GM23338 (cell line): Measurements from ENCODE around the gene USP48. TPM values are rescaled to one million over a fixed set of nuclear protein-coding genes. Genes with fewer than 3 reads are reported as not detected.

Source experiments
- EZH2phosphoT487 ChIP-seq: fragments of 200-600 bp; sonication (generic); IDR thresholded peaks from one replicate; pipeline ENCODE4 v1.8.1; 2018; ENCODE audit warnings: antibody characterized with exemption; ENCODE audit not compliant: unreplicated experiment
- ZNF114 ChIP-seq: fragments of 250-450 bp; sonication (Bioruptor Pico); IDR thresholded peaks from 2 replicates; pipeline ENCODE4 v1.5.0; 2020; ENCODE audit warnings: mild to moderate bottlenecking, moderate library complexity
- ZNF331 ChIP-seq: fragments of 250-450 bp; sonication (Bioruptor Pico); IDR thresholded peaks from 2 replicates; pipeline ENCODE4 v1.5.0; 2020; ENCODE audit warnings: low read depth, mild to moderate bottlenecking, moderate library complexity
- polyA plus RNA-seq: library from polyadenylated mRNA; unstranded; fragments of >200 nt; fragmentation: Nextera tagmentation; extraction: Ambion mirVana; gene quantifications from 2 replicates; pipeline ENCODE4 v1.2.1, GENCODE V29; 2016
- total RNA-seq: library from RNA; depleted of rRNA; stranded (reverse); fragments of >200 nt; shearing (Covaris generic); gene quantifications from 2 replicates; pipeline ENCODE4 v1.2.3, GENCODE V29; 2014
- TF ChIP-seq, protein P1 (sequence below): fragments of 250-450 bp; sonication (Bioruptor Pico); IDR thresholded peaks from 2 replicates; pipeline ENCODE4 v1.5.0; 2020; ENCODE audit warnings: mild to moderate bottlenecking, moderate library complexity
- TF ChIP-seq, protein P2 (sequence below): IDR thresholded peaks from one replicate; pipeline ENCODE4 v1.6.1; 2018; ENCODE audit warnings: antibody characterized with exemption; ENCODE audit not compliant: unreplicated experiment

Gene USP48
- total and polyA plus RNA-seq, 2 experiments from 2014 or later: 85.9 to 151 TPM

- TF ChIP-seq, protein P1, sequence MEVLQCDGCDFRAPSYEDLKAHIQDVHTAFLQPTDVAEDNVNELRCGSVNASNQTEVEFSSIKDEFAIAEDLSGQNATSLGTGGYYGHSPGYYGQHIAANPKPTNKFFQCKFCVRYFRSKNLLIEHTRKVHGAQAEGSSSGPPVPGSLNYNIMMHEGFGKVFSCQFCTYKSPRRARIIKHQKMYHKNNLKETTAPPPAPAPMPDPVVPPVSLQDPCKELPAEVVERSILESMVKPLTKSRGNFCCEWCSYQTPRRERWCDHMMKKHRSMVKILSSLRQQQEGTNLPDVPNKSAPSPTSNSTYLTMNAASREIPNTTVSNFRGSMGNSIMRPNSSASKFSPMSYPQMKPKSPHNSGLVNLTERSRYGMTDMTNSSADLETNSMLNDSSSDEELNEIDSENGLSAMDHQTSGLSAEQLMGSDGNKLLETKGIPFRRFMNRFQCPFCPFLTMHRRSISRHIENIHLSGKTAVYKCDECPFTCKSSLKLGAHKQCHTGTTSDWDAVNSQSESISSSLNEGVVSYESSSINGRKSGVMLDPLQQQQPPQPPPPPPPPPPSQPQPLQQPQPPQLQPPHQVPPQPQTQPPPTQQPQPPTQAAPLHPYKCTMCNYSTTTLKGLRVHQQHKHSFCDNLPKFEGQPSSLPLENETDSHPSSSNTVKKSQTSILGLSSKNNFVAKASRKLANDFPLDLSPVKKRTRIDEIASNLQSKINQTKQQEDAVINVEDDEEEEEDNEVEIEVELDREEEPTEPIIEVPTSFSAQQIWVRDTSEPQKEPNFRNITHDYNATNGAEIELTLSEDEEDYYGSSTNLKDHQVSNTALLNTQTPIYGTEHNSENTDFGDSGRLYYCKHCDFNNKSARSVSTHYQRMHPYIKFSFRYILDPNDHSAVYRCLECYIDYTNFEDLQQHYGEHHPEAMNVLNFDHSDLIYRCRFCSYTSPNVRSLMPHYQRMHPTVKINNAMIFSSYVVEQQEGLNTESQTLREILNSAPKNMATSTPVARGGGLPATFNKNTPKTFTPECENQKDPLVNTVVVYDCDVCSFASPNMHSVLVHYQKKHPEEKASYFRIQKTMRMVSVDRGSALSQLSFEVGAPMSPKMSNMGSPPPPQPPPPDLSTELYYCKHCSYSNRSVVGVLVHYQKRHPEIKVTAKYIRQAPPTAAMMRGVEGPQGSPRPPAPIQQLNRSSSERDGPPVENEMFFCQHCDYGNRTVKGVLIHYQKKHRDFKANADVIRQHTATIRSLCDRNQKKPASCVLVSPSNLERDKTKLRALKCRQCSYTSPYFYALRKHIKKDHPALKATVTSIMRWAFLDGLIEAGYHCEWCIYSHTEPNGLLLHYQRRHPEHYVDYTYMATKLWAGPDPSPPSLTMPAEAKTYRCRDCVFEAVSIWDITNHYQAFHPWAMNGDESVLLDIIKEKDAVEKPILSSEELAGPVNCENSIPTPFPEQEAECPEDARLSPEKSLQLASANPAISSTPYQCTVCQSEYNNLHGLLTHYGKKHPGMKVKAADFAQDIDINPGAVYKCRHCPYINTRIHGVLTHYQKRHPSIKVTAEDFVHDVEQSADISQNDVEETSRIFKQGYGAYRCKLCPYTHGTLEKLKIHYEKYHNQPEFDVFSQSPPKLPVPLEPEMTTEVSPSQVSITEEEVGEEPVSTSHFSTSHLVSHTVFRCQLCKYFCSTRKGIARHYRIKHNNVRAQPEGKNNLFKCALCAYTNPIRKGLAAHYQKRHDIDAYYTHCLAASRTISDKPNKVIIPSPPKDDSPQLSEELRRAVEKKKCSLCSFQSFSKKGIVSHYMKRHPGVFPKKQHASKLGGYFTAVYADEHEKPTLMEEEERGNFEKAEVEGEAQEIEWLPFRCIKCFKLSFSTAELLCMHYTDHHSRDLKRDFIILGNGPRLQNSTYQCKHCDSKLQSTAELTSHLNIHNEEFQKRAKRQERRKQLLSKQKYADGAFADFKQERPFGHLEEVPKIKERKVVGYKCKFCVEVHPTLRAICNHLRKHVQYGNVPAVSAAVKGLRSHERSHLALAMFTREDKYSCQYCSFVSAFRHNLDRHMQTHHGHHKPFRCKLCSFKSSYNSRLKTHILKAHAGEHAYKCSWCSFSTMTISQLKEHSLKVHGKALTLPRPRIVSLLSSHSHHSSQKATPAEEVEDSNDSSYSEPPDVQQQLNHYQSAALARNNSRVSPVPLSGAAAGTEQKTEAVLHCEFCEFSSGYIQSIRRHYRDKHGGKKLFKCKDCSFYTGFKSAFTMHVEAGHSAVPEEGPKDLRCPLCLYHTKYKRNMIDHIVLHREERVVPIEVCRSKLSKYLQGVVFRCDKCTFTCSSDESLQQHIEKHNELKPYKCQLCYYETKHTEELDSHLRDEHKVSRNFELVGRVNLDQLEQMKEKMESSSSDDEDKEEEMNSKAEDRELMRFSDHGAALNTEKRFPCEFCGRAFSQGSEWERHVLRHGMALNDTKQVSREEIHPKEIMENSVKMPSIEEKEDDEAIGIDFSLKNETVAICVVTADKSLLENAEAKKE: no peak
- TF ChIP-seq ZNF114 (CRISPR knock-in tag): no peak
- no peak for TF ChIP-seq EZH2phosphoT487
- no peak for TF ChIP-seq ZNF331 (CRISPR knock-in tag)
- TF ChIP-seq, protein P2, sequence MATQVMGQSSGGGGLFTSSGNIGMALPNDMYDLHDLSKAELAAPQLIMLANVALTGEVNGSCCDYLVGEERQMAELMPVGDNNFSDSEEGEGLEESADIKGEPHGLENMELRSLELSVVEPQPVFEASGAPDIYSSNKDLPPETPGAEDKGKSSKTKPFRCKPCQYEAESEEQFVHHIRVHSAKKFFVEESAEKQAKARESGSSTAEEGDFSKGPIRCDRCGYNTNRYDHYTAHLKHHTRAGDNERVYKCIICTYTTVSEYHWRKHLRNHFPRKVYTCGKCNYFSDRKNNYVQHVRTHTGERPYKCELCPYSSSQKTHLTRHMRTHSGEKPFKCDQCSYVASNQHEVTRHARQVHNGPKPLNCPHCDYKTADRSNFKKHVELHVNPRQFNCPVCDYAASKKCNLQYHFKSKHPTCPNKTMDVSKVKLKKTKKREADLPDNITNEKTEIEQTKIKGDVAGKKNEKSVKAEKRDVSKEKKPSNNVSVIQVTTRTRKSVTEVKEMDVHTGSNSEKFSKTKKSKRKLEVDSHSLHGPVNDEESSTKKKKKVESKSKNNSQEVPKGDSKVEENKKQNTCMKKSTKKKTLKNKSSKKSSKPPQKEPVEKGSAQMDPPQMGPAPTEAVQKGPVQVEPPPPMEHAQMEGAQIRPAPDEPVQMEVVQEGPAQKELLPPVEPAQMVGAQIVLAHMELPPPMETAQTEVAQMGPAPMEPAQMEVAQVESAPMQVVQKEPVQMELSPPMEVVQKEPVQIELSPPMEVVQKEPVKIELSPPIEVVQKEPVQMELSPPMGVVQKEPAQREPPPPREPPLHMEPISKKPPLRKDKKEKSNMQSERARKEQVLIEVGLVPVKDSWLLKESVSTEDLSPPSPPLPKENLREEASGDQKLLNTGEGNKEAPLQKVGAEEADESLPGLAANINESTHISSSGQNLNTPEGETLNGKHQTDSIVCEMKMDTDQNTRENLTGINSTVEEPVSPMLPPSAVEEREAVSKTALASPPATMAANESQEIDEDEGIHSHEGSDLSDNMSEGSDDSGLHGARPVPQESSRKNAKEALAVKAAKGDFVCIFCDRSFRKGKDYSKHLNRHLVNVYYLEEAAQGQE: no peak
Observed at GRCh38 chr1:21822349-21822748, 39.4 kb upstream of the USP48 start (continued).
